ENCODE measurements around the gene ANKH.
"Not testable (repeated sequence)": the region's sequence is repeated elsewhere in the genome, so short reads cannot be mapped to it uniquely, and the experiment has no call there.

ANKH gene

DNA sequence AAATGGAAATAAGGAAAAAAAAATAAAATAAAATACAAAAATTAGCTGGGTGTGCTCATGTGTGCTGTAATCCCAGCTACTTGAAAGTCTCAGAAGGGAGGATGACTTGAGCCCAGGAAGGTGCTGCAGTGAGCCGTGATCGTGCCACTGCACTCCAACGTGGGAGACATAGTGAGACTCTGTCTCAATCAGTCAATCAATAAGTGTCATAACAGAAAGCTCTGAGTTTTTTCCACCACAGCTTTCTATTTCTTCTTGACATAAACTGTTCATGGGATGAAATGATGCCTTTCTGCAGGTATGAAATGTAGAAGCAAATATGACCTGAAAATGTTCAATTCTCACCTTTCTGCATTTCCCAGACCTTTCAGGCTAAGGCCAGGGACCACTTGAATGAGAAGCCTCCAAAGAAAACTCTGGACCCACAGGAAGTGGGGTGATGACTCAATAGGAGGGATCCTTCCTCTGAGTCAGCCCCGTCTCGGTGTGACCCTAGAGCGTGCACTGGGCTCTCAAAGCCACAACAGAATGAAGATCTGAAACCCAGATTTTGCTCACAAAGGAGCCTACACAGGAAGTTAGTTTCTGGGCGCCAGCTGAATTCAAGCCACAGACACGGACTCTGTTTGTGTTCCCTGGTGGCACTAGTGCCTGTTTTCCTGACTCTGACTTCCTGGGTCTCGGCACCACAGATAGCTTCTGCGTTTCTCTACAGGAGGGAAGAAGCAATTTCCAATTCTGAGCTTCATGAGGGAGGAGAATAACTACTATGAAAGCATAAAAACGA, 62.0 kb downstream of the ANKH start:
- Histone ChIP-seq H3K4me3 (ENCODE audit: low read depth, low read length) (no peak overlapping the region), H3K27me3 (ENCODE audit: control insufficient read depth, insufficient read depth, low read length) (no peaks in the 10 kb centered on the region), H3K36me3 (ENCODE audit: control insufficient read depth, insufficient read depth, low read length) (no peaks in the 10 kb centered on the region), H3K4me1 (ENCODE audit: control insufficient read depth, insufficient read depth, low read length) (peaks cover 5% of the 10 kb centered on the region; the same call in 1 of the 2 replicates), H3K9me3 (ENCODE audit: control insufficient read depth, insufficient read depth, low read length) (no peaks in the 10 kb centered on the region), H3K27ac (ENCODE audit: low read depth, low read length) (no peak overlapping the region), H3K9ac (ENCODE audit: low read depth, low read length) (no peak overlapping the region)

DNA sequence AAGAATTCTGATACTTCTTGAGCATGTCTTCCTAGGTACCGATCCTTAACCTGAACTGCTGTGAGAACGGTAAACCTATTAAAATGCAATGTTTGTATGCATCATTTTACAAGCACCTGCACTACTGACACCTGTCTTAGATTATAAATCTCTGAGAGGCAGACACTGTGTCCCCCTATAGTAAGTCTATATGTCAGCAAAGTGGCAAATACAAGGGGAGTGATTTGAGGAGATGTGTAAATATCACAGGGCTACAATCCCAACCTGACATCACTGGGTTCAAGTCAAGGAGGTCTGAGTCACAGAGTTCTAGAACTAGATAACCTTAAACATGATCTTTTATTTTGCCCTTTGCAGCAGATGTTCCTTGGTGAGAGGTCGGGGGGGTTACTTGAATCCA, 64.1 kb downstream of the ANKH start:
- Histone ChIP-seq H3K9me3 (ENCODE audit: control insufficient read depth, insufficient read depth, low read length) (no peaks in the 10 kb centered on the region), H3K4me3 (ENCODE audit: low read depth, low read length) (no peak overlapping the region), H3K4me1 (ENCODE audit: control insufficient read depth, insufficient read depth, low read length) (peaks cover 5% of the 10 kb centered on the region; the same call in 1 of the 2 replicates), H3K27me3 (ENCODE audit: control insufficient read depth, insufficient read depth, low read length) (no peaks in the 10 kb centered on the region), H3K36me3 (ENCODE audit: control insufficient read depth, insufficient read depth, low read length) (no peaks in the 10 kb centered on the region), H3K9ac (ENCODE audit: low read depth, low read length) (no peak overlapping the region), H3K27ac (ENCODE audit: low read depth, low read length) (no peak overlapping the region)

DNA sequence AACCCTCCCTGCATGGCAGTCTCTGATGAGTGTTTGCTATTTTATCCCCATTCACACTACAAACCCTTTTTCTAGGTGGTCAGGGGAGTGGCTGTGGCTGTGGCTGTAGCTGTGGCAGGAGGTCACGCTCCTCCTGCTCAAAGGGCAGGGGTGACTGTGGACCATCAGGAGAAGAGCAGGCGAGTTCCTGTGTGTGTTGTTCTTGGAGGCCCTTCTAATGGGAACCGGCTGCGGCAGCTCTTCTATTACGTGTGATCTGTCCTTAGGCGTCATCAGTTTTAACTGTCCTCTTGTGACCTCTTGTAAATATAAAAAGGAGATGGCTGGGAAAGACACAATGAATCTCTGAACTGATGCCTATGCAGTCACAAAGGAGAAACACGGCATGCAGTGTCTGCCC, 65.1 kb downstream of the ANKH start:
- no peaks in the 10 kb centered on the region for H3K9me3 ChIP-seq (ENCODE audit: control insufficient read depth, insufficient read depth, low read length)
- no peak overlapping the region for H3K27ac ChIP-seq (ENCODE audit: low read depth, low read length)

GRCh38 chr5:14802541-14802940, 69.0 kb downstream of the ANKH start:
- Histone ChIP-seq H3K4me3 (ENCODE audit: low read depth, low read length) (no peak overlapping the region), H3K36me3 (ENCODE audit: control insufficient read depth, insufficient read depth, low read length) (no peaks in the 10 kb centered on the region), H3K4me1 (ENCODE audit: control insufficient read depth, insufficient read depth, low read length) (no peaks in the 10 kb centered on the region), H3K9me3 (ENCODE audit: control insufficient read depth, insufficient read depth, low read length) (no peaks in the 10 kb centered on the region), H3K27ac (ENCODE audit: low read depth, low read length) (no peak overlapping the region), H3K27me3 (ENCODE audit: control insufficient read depth, insufficient read depth, low read length) (no peaks in the 10 kb centered on the region), H3K9ac (ENCODE audit: low read depth, low read length) (no peak overlapping the region)

More for the DNA sequence above, 65.1 kb downstream of the ANKH start:
- peaks cover 5% of the 10 kb centered on the region; the same call in 1 of the 2 replicates for H3K4me1 ChIP-seq (ENCODE audit: control insufficient read depth, insufficient read depth, low read length)
- no peaks in the 10 kb centered on the region for H3K36me3 ChIP-seq (ENCODE audit: control insufficient read depth, insufficient read depth, low read length)
- H3K27me3 ChIP-seq (ENCODE audit: control insufficient read depth, insufficient read depth, low read length), result no peaks in the 10 kb centered on the region
- no peak overlapping the region for H3K4me3 ChIP-seq (ENCODE audit: low read depth, low read length)
- H3K9ac ChIP-seq (ENCODE audit: low read depth, low read length), result no peak overlapping the region

DNA sequence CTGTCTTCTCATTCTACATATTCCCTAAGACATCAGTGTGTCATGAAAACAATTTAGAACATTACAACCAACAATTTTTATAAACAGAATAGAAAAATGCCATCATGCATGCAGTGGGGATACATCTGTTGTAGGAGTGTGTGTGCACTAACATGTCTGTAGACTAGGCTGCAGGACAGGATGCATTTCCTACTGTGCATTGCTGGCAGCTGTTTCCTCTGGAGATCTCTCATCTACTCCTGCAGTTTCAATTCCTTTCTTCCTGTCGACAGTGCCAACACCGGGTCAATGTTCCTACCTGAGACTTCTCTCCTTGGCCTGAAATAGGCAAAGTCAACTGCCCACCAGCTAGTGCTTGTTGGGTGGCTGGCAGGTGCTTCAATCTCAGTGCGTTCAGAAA, 69.8 kb downstream of the ANKH start:
- Histone ChIP-seq H3K27ac (ENCODE audit: low read depth, low read length) (no peak overlapping the region), H3K9me3 (ENCODE audit: control insufficient read depth, insufficient read depth, low read length) (no peaks in the 10 kb centered on the region), H3K9ac (ENCODE audit: low read depth, low read length) (no peak overlapping the region), H3K27me3 (ENCODE audit: control insufficient read depth, insufficient read depth, low read length) (no peaks in the 10 kb centered on the region), H3K4me1 (ENCODE audit: control insufficient read depth, insufficient read depth, low read length) (no peaks in the 10 kb centered on the region), H3K36me3 (ENCODE audit: control insufficient read depth, insufficient read depth, low read length) (no peaks in the 10 kb centered on the region), H3K4me3 (ENCODE audit: low read depth, low read length) (no peak overlapping the region)

GRCh38 chr5:14797385-14797784, 74.2 kb downstream of the ANKH start:
- not testable (repeated sequence) for H3K9ac ChIP-seq (ENCODE audit: low read depth, low read length); H3K27ac ChIP-seq (ENCODE audit: low read depth, low read length); H3K27me3 ChIP-seq (ENCODE audit: control insufficient read depth, insufficient read depth, low read length); H3K36me3 ChIP-seq (ENCODE audit: control insufficient read depth, insufficient read depth, low read length); H3K4me3 ChIP-seq (ENCODE audit: low read depth, low read length); H3K4me1 ChIP-seq (ENCODE audit: control insufficient read depth, insufficient read depth, low read length); H3K9me3 ChIP-seq (ENCODE audit: control insufficient read depth, insufficient read depth, low read length)

DNA sequence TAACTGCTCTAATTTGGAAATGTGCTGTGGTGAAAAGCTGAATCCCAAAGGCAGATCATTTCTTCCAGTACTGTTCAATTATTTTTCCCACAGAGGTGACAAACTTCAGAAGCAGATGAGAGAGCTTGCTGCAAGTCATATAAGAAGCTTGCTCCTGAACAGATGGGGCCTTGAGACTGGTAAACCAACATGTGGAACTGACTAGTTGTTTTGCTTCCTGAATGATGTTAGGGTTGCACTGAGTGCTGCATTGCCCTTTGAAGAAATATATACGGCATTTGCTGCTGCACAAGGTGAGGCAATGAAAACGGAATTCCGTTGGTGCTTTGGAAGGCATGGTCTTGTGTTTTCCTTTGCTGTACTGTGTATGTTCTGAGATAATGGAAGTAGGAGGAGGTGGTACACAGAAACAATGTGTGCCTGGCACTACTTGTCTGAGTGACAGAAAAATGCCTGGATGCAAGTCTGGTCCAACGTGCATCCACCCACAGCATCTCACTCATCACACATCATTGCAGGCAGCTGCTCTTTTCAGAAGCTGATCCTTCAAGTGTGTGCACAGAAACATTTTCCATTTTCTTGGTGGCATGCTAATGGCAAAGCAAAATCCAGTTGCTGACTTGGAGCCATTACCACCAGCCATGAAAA, 76.9 kb downstream of the ANKH start:
- H3K27me3 ChIP-seq (ENCODE audit: control insufficient read depth, insufficient read depth, low read length), result no peaks in the 10 kb centered on the region
- H3K36me3 ChIP-seq (ENCODE audit: control insufficient read depth, insufficient read depth, low read length), result no peaks in the 10 kb centered on the region
- H3K27ac ChIP-seq (ENCODE audit: low read depth, low read length), result no peak overlapping the region
- no peak overlapping the region for H3K9ac ChIP-seq (ENCODE audit: low read depth, low read length)
- H3K4me1 ChIP-seq (ENCODE audit: control insufficient read depth, insufficient read depth, low read length), result no peaks in the 10 kb centered on the region
- no peaks in the 10 kb centered on the region for H3K9me3 ChIP-seq (ENCODE audit: control insufficient read depth, insufficient read depth, low read length)
- H3K4me3 ChIP-seq (ENCODE audit: low read depth, low read length), result no peak overlapping the region

DNA sequence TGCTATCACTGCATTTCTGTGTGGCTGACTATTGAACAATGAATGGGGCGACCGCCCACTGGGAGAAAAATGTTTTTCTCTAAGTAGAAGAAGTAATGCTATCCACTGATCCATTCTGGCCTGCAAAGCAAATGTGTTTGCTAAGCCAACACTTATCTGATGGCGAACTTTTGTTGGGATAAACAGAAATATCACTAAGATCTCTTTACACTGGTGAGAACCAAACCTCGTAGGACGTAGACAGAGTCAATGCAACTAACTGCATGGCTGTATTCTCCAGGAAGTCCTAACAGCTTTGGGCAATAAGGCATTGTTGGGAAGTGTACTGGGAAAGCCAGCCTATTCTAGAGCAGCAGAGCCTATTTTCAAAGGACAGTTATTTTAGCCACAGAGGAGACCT, 77.7 kb downstream of the ANKH start:
- no peak overlapping the region for H3K4me3 ChIP-seq (ENCODE audit: low read depth, low read length)
- no peaks in the 10 kb centered on the region for H3K36me3 ChIP-seq (ENCODE audit: control insufficient read depth, insufficient read depth, low read length)
- no peaks in the 10 kb centered on the region for H3K9me3 ChIP-seq (ENCODE audit: control insufficient read depth, insufficient read depth, low read length)
- H3K4me1 ChIP-seq (ENCODE audit: control insufficient read depth, insufficient read depth, low read length), result no peaks in the 10 kb centered on the region
- no peak overlapping the region for H3K27ac ChIP-seq (ENCODE audit: low read depth, low read length)
- H3K27me3 ChIP-seq (ENCODE audit: control insufficient read depth, insufficient read depth, low read length), result no peaks in the 10 kb centered on the region
- H3K9ac ChIP-seq (ENCODE audit: low read depth, low read length), result no peak overlapping the region

- H3K9ac ChIP-seq (ENCODE audit: low read depth, low read length), result no peak overlapping the region
- no peaks in the 10 kb centered on the region for H3K4me1 ChIP-seq (ENCODE audit: control insufficient read depth, insufficient read depth, low read length)
- no peaks in the 10 kb centered on the region for H3K36me3 ChIP-seq (ENCODE audit: control insufficient read depth, insufficient read depth, low read length)
- no peak overlapping the region for H3K4me3 ChIP-seq (ENCODE audit: low read depth, low read length)
- no peak overlapping the region for H3K27ac ChIP-seq (ENCODE audit: low read depth, low read length)
- no peaks in the 10 kb centered on the region for H3K27me3 ChIP-seq (ENCODE audit: control insufficient read depth, insufficient read depth, low read length)
- H3K9me3 ChIP-seq (ENCODE audit: control insufficient read depth, insufficient read depth, low read length), result no peaks in the 10 kb centered on the region
Measured at GRCh38 chr5:14790911-14791310, 80.7 kb downstream of the ANKH start.

DNA sequence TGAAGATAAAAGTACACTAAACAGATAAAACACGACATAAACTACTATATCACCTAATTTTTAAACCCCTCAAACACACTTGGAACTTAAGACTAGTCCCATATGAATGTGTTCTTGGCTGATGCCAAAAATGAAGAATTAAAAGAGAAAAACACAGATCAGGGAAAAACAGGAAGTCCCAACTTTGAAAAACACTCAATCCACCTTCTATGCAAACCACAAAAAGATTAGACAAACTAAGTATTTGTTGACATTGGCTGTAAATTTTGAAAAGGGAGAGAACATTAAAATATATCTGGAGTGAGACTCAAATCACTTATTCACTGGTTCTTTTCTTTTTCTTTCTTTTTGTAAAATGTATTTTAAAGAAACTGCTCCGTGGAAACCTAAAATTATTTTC, 81.4 kb downstream of the ANKH start:
- Histone ChIP-seq H3K9ac (ENCODE audit: low read depth, low read length) (no peak overlapping the region), H3K4me1 (ENCODE audit: control insufficient read depth, insufficient read depth, low read length) (no peaks in the 10 kb centered on the region), H3K27ac (ENCODE audit: low read depth, low read length) (no peak overlapping the region), H3K9me3 (ENCODE audit: control insufficient read depth, insufficient read depth, low read length) (0 out of 2 replicates have a peak, but pooled peaks cover 2% of the 10 kb centered on the region), H3K4me3 (ENCODE audit: low read depth, low read length) (no peak overlapping the region), H3K27me3 (ENCODE audit: control insufficient read depth, insufficient read depth, low read length) (no peaks in the 10 kb centered on the region), H3K36me3 (ENCODE audit: control insufficient read depth, insufficient read depth, low read length) (no peaks in the 10 kb centered on the region)

DNA sequence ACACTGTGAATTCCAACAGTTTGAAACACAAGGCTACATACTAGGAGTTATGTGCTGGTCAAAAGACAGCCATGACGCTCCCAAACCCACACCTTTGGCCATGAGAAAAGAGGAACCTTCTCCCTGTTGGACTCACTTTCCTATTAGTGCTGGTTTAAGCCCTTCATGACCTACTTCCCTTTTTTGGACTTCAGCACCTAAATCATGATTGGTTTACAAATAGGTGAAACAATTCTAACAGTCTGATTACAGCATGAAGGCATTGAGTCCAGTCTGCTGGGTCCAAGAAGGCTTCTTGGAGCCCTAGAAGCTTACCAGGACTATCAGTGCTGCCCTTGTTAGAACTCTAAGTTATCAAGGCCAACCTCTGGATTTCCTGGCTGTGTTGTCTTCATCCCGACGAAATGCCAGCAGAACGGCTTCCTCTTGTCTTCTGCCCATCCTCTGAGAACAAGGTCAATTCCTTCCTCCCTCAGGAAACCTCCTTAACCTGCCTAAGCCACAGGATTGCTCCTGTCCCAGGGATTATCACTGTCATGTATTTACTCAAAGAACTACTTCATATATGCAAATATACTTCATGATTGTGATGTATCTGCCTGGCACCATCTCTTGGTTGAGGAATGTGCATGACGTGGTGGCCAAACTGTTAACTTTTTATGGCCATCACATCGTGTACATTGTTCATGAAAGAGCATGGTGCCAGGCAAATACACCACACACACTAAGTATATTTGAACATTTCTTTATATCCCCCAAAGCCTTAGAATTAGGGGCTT, 83.6 kb downstream of the ANKH start:
- no peak overlapping the region for H3K4me3 ChIP-seq (ENCODE audit: low read depth, low read length)
- no peak overlapping the region for H3K27ac ChIP-seq (ENCODE audit: low read depth, low read length)
- 0 out of 2 replicates have a peak, but pooled peaks cover 9% of the 10 kb centered on the region for H3K9me3 ChIP-seq (ENCODE audit: control insufficient read depth, insufficient read depth, low read length)
- H3K36me3 ChIP-seq (ENCODE audit: control insufficient read depth, insufficient read depth, low read length), result no peaks in the 10 kb centered on the region
- H3K4me1 ChIP-seq (ENCODE audit: control insufficient read depth, insufficient read depth, low read length), result no peaks in the 10 kb centered on the region
- no peaks in the 10 kb centered on the region for H3K27me3 ChIP-seq (ENCODE audit: control insufficient read depth, insufficient read depth, low read length)
- no peak overlapping the region for H3K9ac ChIP-seq (ENCODE audit: low read depth, low read length)
